ENCODE data around the gene RABL6. TPM values are rescaled to one million over a fixed set of nuclear protein-coding genes. Genes with fewer than 3 reads are reported as not detected.
"Not testable (repeated sequence)": the region's sequence is repeated elsewhere in the genome, so short reads cannot be mapped to it uniquely, and the experiment has no call there.

RABL6 gene
- total RNA-seq, 1 donor from 2014 or later = 43.8 TPM

- no peak for DNase-seq (ENCODE audit: low read depth in 2 of 2)
Observed at GRCh38 chr9:136776947-136777346, 30.8 kb upstream of the RABL6 start.

- no peak for DNase-seq (ENCODE audit: low read depth in 2 of 2)
Observed at GRCh38 chr9:136777359-136777758, 30.4 kb upstream of the RABL6 start.

- DNase-seq (ENCODE audit: low read depth in 2 of 2) = no peak
Observed at GRCh38 chr9:136779808-136780207, 27.9 kb upstream of the RABL6 start.

- DNase-seq (ENCODE audit: low read depth in 2 of 2) = no peak
Observed at GRCh38 chr9:136782452-136782851, 25.3 kb upstream of the RABL6 start.

GRCh38 chr9:136784249-136784996 lies 23.3 kb upstream of the RABL6 start:
- DNase-seq (ENCODE audit: low read depth in 2 of 2) = peak; percentile 23 to 43

GRCh38 chr9:136784997-136785361 lies 22.8 kb upstream of the RABL6 start:
- no peak for DNase-seq (ENCODE audit: low read depth in 2 of 2)

- not testable (repeated sequence) for DNase-seq (ENCODE audit: low read depth in 2 of 2)
Observed at GRCh38 chr9:136785565-136786355, 22.0 kb upstream of the RABL6 start.

- DNase-seq (ENCODE audit: low read depth in 2 of 2) = no peak
Observed at GRCh38 chr9:136786451-136786850, 21.3 kb upstream of the RABL6 start.

GRCh38 chr9:136786983-136787382 lies 20.8 kb upstream of the RABL6 start:
- not testable (repeated sequence) for DNase-seq (ENCODE audit: low read depth in 2 of 2)

- DNase-seq (ENCODE audit: low read depth in 2 of 2) = peak; percentile 63 to 77
Observed at GRCh38 chr9:136787690-136788400, 19.9 kb upstream of the RABL6 start.

GRCh38 chr9:136788644-136789522 lies 18.9 kb upstream of the RABL6 start:
- not testable (repeated sequence) for DNase-seq (ENCODE audit: low read depth in 2 of 2)

- no peak for DNase-seq (ENCODE audit: low read depth in 2 of 2)
Observed at GRCh38 chr9:136789523-136789937, 18.2 kb upstream of the RABL6 start.

GRCh38 chr9:136790640-136791515 lies 16.9 kb upstream of the RABL6 start, which contains the start of gene TMEM141:
TMEM141 (plus strand) TSS chr9:136791344; CDS start chr9:136791371, 27 bp downstream.
- peak; percentile 100 for DNase-seq (ENCODE audit: low read depth in 2 of 2)

- DNase-seq (ENCODE audit: low read depth in 2 of 2) = peak; percentile 16 to 48
Observed at GRCh38 chr9:136791516-136792276, 16.1 kb upstream of the RABL6 start.

GRCh38 chr9:136792321-136793085 lies 15.2 kb upstream of the RABL6 start:
- no peak for DNase-seq (ENCODE audit: low read depth in 2 of 2)

- DNase-seq (ENCODE audit: low read depth in 2 of 2) = peak in 1 of 2 donors; percentile 19
Observed at GRCh38 chr9:136793086-136793946, 14.4 kb upstream of the RABL6 start.

GRCh38 chr9:136794281-136794999 lies 13.3 kb upstream of the RABL6 start:
- DNase-seq (ENCODE audit: low read depth in 2 of 2) = no peak

Data from lung microvascular endothelial cell (primary cell).